ENCODE data around the gene PODN.

Gene PODN

GRCh38 chr1:53049574-53049967, 12.4 kb upstream of the PODN start:
- TF ChIP-seq, protein P1, sequence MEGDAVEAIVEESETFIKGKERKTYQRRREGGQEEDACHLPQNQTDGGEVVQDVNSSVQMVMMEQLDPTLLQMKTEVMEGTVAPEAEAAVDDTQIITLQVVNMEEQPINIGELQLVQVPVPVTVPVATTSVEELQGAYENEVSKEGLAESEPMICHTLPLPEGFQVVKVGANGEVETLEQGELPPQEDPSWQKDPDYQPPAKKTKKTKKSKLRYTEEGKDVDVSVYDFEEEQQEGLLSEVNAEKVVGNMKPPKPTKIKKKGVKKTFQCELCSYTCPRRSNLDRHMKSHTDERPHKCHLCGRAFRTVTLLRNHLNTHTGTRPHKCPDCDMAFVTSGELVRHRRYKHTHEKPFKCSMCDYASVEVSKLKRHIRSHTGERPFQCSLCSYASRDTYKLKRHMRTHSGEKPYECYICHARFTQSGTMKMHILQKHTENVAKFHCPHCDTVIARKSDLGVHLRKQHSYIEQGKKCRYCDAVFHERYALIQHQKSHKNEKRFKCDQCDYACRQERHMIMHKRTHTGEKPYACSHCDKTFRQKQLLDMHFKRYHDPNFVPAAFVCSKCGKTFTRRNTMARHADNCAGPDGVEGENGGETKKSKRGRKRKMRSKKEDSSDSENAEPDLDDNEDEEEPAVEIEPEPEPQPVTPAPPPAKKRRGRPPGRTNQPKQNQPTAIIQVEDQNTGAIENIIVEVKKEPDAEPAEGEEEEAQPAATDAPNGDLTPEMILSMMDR (IDR thresholded peaks at IDR 0.05; ENCODE audit: borderline replicate concordance, insufficient read depth, low read depth, low read length): no peak
- no peak overlapping the region for H3K4me3 ChIP-seq (ENCODE audit: low read depth, low read length)

DNA sequence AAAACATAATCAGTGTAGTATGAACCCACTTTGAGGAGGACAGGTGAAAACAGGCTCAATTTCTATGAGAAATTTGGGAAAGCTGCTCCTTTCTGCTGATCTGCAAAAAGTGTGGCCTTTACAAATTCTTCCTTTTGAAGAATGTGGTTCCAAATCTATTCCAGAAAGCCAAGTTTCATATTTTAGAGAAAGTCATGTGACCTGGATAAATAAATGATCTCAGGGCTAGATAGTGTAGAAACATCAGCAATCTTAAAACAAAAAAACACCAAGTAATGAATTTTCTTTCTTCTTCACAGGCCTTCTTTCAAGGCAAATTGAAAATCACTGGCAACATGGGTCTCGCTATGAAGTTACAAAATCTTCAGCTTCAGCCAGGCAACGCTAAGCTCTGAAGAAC, 11.7 kb upstream of the PODN start:
- H3K4me3 ChIP-seq (ENCODE audit: low read depth, low read length): no peak overlapping the region
- TF ChIP-seq, protein P1 (IDR thresholded peaks at IDR 0.05; ENCODE audit: borderline replicate concordance, insufficient read depth, low read depth, low read length): no peak

DNA sequence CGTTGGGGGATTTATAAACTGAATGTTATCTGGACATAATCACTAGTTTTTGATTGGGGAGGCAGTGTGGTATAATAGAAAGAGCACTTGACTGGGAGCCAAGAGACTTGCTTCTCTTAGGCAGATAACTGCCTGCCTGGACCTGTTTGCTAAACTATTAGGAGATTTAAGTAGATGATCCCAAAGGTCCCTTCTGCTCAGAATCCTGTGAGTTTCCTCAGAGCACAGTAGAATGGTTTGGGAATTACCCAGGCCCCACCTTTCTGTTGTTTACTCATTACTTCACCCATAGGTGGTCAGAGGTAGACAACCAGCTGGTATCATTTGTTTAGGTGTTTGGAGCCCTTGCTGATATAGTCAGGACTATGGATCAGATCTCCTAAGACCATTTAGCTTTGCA, 10.3 kb upstream of the PODN start:
- TF ChIP-seq, protein P1 (IDR thresholded peaks at IDR 0.05; ENCODE audit: borderline replicate concordance, insufficient read depth, low read depth, low read length): no peak
- no peak overlapping the region for H3K4me3 ChIP-seq (ENCODE audit: low read depth, low read length)

DNA sequence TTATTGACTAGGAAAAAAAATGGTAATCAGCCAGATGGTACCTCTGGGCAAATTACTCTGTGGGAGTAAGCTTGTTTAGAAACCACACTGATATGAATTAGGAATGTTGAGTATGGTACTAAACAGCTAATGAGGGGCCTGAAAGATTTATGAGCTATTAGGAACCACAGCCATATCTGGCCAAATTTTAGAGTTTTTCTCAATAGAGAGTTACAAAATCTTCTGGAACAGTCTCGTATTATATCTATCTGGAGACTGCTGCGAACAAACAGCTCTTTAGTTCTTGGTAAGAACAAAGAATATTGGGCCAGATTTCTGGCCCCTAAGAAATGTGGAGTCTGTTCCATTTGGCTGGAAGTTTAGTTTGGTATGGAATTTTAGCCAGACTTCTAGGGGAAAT, 4.9 kb upstream of the PODN start:
- TF ChIP-seq, protein P1 (IDR thresholded peaks at IDR 0.05; ENCODE audit: borderline replicate concordance, insufficient read depth, low read depth, low read length): no peak
- no peak overlapping the region for H3K4me3 ChIP-seq (ENCODE audit: low read depth, low read length)

GRCh38 chr1:53060579-53060978, 1.4 kb upstream of the PODN start:
- no peak overlapping the region for H3K4me3 ChIP-seq (ENCODE audit: low read depth, low read length)
- TF ChIP-seq, protein P1 (IDR thresholded peaks at IDR 0.05; ENCODE audit: borderline replicate concordance, insufficient read depth, low read depth, low read length): no peak

DNA sequence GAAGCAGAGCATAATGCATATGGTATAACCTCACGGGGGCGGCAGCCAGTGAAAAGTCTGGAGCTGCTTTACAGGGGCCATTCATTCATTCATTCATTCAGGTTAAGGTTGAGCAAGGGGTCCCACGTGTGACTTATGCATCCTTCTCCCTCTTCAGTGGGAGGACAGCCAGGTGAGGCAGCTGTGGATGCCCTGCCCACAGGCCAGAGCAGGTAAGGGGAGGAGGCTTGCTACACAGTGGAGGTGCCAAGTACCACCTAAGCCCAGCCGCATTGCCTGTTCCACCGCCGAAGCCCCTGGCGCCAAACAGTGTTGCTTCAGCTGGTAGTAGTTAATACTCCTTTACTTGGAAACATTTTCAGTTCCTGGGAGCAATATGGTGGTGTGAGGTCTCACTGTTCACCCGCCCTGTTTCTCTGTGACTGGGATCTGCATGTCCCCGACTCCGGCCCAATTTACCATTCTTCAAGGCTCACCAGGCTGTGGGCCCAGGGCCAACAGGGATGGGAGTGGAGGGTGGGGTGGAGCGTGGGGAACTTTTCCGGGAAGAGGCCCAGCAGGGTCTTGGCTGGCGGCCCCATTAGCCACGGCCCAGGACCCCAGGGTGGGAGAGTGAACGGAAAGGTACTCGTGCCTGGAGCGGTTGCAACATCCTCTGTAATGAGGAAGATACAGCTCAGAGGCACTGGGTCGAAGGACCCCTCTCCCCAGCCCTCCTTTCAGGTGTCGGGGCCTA, 722 bp upstream of the PODN start:
- H3K4me3 ChIP-seq (ENCODE audit: low read depth, low read length): no peak overlapping the region
- TF ChIP-seq, protein P1 (IDR thresholded peaks at IDR 0.05; ENCODE audit: borderline replicate concordance, insufficient read depth, low read depth, low read length): no peak
